Naive thymus-derived CD4-positive, alpha-beta T cell (primary cell): ENCODE results near the gene FBRSL1. TPM values are rescaled to one million over a fixed set of nuclear protein-coding genes. Genes with fewer than 3 reads are reported as not detected.

ENCODE experiments used
- ATAC-seq: fragments of 150-1000 bp; cut with Tn5 transposase; 2 replicates; pipeline ENCODE4 v1.10.0; 2021; ENCODE audit warnings: mild to moderate bottlenecking, moderate library complexity
- CTCF ChIA-PET: fragments of 350-600 bp; sonication (Branson Sonifier 250); formaldehyde crosslinking; loops from one replicate; lab custom pipeline; 2021; ENCODE audit warnings: antibody characterized with exemption; lab: Charles Lee
- POLR2A ChIA-PET: fragments of 350-600 bp; sonication (Branson Sonifier 250); formaldehyde crosslinking; loops from one replicate; lab custom pipeline; 2021; ENCODE audit warnings: antibody characterized with exemption, inconsistent platforms; lab: Charles Lee
- DNase-seq, 9 donors: peaks; one replicate each; pipeline versions ENCODE4 v3.0.0 to v3.0.0-alpha.2; 2020 to 2022; ENCODE audit warnings: mixed read lengths in 1 of 9
- H3K27ac ChIP-seq: one replicate; pipeline ENCODE4 v1.7.0; 2013; ENCODE audit warnings: mild to moderate bottlenecking, low read depth, low read length, moderate library complexity
- H3K27me3 ChIP-seq, 2 donors: one replicate each; pipeline ENCODE4 v1.7.0; 2013; ENCODE audit warnings: low read length in 2 of 2, mild to moderate bottlenecking in 2 of 2, moderate library complexity in 2 of 2; ENCODE audit not compliant: control insufficient read depth in 2 of 2, insufficient read depth in 2 of 2
- H3K36me3 ChIP-seq, 3 experiments: 1 replicate in 2 of 3; 2 replicates in 1 of 3; pipeline ENCODE4 v1.7.0; 2013; ENCODE audit warnings: low read length in 3 of 3, mild to moderate bottlenecking in 3 of 3, moderate library complexity in 1 of 3; ENCODE audit not compliant: insufficient read depth in 3 of 3, control insufficient read depth in 2 of 3
- H3K4me1 ChIP-seq, 2 donors: one replicate each; pipeline ENCODE4 v1.7.0; 2013; ENCODE audit warnings: low read length in 2 of 2, mild to moderate bottlenecking in 2 of 2, moderate library complexity in 1 of 2; ENCODE audit not compliant: control insufficient read depth in 2 of 2, insufficient read depth in 2 of 2
- H3K4me3 ChIP-seq: 2 replicates; pipeline ENCODE4 v1.7.0; 2013; ENCODE audit warnings: mild to moderate bottlenecking, low read length
- H3K9me3 ChIP-seq, 3 experiments: 1 replicate in 2 of 3; 2 replicates in 1 of 3; pipeline ENCODE4 v1.7.0; 2013; ENCODE audit warnings: low read length in 3 of 3; ENCODE audit not compliant: control insufficient read depth in 2 of 3
- H3K27ac Mint-ChIP-seq, 9 donors: one replicate each; pipeline ENCODE4 v1.8.0; 2020 to 2022; ENCODE audit warnings: mixed read lengths in 9 of 9, mild to moderate bottlenecking in 8 of 9, moderate library complexity in 5 of 9, inconsistent platforms in 2 of 9
- H3K27me3 Mint-ChIP-seq, 5 donors: one replicate each; pipeline ENCODE4 v1.8.0; 2021 to 2022; ENCODE audit warnings: mixed read lengths in 5 of 5, mild to moderate bottlenecking in 1 of 5
- H3K36me3 Mint-ChIP-seq, 5 donors: one replicate each; pipeline ENCODE4 v1.8.0; 2020 to 2022; ENCODE audit warnings: mixed read lengths in 5 of 5, mild to moderate bottlenecking in 3 of 5, inconsistent platforms in 1 of 5
- H3K4me1 Mint-ChIP-seq, 7 donors: one replicate each; pipeline ENCODE4 v1.8.0; 2020 to 2022; ENCODE audit warnings: mixed read lengths in 7 of 7, mild to moderate bottlenecking in 3 of 7, inconsistent platforms in 1 of 7
- H3K4me3 Mint-ChIP-seq, 10 donors: one replicate each; pipeline ENCODE4 v1.8.0; 2020 to 2022; ENCODE audit warnings: mild to moderate bottlenecking in 10 of 10, mixed read lengths in 10 of 10, moderate library complexity in 6 of 10, inconsistent platforms in 2 of 10
- H3K9me3 Mint-ChIP-seq, 11 donors: one replicate each; pipeline ENCODE4 v1.8.0; 2020 to 2022; ENCODE audit warnings: mixed read lengths in 11 of 11, mild to moderate bottlenecking in 4 of 11, inconsistent platforms in 1 of 11, moderate library complexity in 1 of 11
- intact Hi-C, 2 donors: fragments of 100-400 bp; cut with micrococcal nuclease; formaldehyde crosslinking; loops; one replicate each; pipeline ENCODE4 v1.15.1; 2023
- polyA plus RNA-seq, 2 donors: library from polyadenylated mRNA; unstranded; fragments of 300-500 nt; fragmentation: Illumina TruSeq; gene quantifications; one replicate each; pipeline ENCODE4 v1.2.3, GENCODE V29; 2021
- total RNA-seq, 6 experiments: library from RNA in 5 of 6; stranded (reverse) in 5 of 6; gene quantifications; 1 replicate in 5 of 6; 2 replicates in 1 of 6; pipeline ENCODE4 v1.2.3 and lab custom pipeline; 2021 to 2026

Gene FBRSL1
- total and polyA plus RNA-seq, 7 experiments from 2014 or later = 0.77 to 105 (median 90.9) TPM

DNA sequence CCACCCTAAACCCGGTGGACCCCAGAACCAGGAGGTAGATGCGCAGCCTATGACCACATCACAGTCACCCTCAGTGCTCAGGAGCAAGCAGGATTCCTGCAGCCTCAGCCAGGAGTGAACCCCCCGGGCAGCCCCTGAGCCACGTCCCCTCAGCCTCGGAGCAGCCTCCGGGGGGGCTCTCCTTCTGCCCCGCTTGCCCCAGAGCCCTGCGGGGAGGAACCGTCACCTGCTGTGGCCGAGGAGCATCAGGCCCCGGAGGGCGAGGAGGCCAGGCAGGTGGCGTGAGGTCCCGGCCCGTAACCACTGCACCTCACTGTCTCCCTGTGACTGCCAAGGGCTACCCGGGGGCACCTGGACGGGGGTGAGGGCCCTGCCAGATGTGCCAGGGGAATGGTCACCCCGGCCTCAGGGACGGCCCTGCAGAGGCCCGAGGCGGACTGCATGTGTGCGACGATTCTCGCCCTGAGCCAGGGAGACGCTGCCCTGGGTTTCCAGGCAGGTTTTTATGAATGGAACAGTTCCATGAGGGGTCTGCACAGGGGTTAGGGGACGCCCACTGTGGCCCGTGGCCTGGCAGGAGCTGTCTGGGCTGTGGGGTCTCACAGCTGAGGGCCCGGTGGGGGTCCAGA lies 58.6 kb downstream of the FBRSL1 start:
- Mint-ChIP-seq H3K36me3 (peaks cover 0 to 14% (median 4%) of the 10 kb centered on the region in 5 donors), H3K4me1 (peaks cover 0 to 8% (median 7%) of the 10 kb centered on the region in 7 donors), H3K9me3 (no peaks in the 10 kb centered on the region), H3K27ac (no peak overlapping the region), H3K4me3 (no peak overlapping the region), H3K27me3 (no peaks in the 10 kb centered on the region)
- H3K4me1 ChIP-seq = peaks cover 0 to 2% of the 10 kb centered on the region in 2 donors
- ATAC-seq (no peak), DNase-seq (no peak)
- POLR2A ChIA-PET = no interaction called here
- no peaks in the 10 kb centered on the region for H3K27me3 ChIP-seq
- no peaks in the 10 kb centered on the region for H3K9me3 ChIP-seq
- no peak overlapping the region for H3K4me3 ChIP-seq
- no peak overlapping the region for H3K27ac ChIP-seq
- CTCF ChIA-PET = no interaction called here
- peaks cover 0 to 44% (median 0%) of the 10 kb centered on the region in 3 experiments for H3K36me3 ChIP-seq
- intact Hi-C loops = no loop called here

DNA sequence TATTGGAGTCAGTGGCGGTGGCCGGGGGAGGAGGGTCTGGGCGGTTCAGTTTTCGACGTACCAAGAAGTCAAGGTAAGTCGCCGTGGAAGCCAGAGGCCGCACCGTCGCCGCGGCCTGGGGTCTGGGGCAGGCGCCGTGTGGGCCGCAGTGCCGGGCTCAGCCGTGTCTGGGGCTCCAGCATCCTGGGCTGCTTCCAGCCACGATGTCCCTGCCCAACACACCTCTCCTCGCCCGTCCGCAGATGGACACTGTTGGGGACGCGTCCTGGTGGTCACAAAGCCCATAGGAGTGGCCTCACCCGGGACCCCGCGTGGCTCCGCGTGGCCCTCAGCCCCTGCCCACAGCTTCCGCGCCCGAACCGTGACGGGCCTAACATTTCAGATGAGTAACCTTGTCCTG lies 59.1 kb downstream of the FBRSL1 start:
- H3K27me3 ChIP-seq = no peaks in the 10 kb centered on the region
- no peak overlapping the region for H3K27ac Mint-ChIP-seq

DNA sequence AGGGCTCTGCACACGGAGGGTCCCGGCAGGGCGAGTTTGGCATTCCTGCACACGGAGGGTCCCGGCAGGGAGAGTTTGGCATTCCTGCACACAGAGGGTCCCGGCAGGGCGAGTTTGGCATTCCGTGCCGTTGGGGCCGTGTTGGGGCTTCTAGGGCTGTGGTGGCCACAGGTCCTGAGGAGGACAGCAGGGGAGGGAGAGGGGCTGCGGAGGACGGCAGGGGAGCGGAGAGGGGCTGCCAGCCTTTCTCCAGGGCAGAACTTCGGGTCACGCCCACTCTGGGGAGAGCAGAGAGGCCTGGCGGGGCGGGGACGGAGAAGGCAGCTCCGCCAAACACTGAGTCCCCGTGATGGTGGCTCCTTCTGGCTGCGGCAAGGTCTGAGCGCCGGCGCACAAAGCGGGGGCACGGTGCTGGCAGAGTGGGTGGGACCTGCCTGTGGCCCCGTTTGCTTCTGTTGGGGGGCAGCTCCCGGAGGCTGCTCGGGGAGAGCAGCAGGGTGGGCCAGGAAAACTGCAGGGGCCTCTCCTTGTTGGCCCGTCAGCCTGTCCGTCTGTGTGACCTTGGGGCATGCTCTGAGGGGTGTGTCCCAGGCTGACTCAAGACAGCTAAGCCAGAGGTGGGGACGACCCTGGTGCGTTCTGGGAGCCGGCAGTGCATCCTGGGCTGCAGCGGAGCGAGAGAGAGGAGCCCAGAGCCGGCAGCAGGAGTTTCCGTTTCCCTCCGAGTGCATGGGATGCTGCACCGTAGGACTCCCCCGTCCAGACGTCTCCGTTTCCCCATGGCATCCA lies 60.3 kb downstream of the FBRSL1 start:
- Histone ChIP-seq H3K4me3 (no peak overlapping the region), H3K27me3 (no peaks in the 10 kb centered on the region), H3K9me3 (no peaks in the 10 kb centered on the region), H3K36me3 (peaks cover 0 to 51% (median 0%) of the 10 kb centered on the region in 3 experiments), H3K4me1 (no peaks in the 10 kb centered on the region), H3K27ac (no peak overlapping the region)
- Mint-ChIP-seq H3K36me3 (peaks cover 0 to 18% (median 4%) of the 10 kb centered on the region in 5 donors), H3K4me3 (no peak overlapping the region), H3K27ac (no peak overlapping the region), H3K4me1 (peaks cover 0 to 5% (median 0%) of the 10 kb centered on the region in 7 donors), H3K27me3 (no peaks in the 10 kb centered on the region), H3K9me3 (no peaks in the 10 kb centered on the region)
- ATAC-seq (no peak), DNase-seq (no peak)
- POLR2A ChIA-PET = no interaction called here
- intact Hi-C loops = no loop called here
- CTCF ChIA-PET = no interaction called here

More for the DNA sequence above, 59.1 kb downstream of the FBRSL1 start:
- no peak for ATAC-seq
- H3K4me3 Mint-ChIP-seq = no peak overlapping the region
- no peaks in the 10 kb centered on the region for H3K9me3 Mint-ChIP-seq
- H3K36me3 ChIP-seq = peaks cover 0 to 49% (median 0%) of the 10 kb centered on the region in 3 experiments
- intact Hi-C loops = no loop called here
- H3K4me1 Mint-ChIP-seq = peaks cover 0 to 8% (median 7%) of the 10 kb centered on the region in 7 donors
- no peak for DNase-seq
- H3K27ac ChIP-seq = no peak overlapping the region
- ChIA-PET POLR2A (no interaction called here), CTCF (no interaction called here)
- H3K4me3 ChIP-seq = no peak overlapping the region
- no peaks in the 10 kb centered on the region for H3K27me3 Mint-ChIP-seq
- H3K4me1 ChIP-seq = no peaks in the 10 kb centered on the region
- H3K36me3 Mint-ChIP-seq = peaks cover 0 to 18% (median 4%) of the 10 kb centered on the region in 5 donors
- H3K9me3 ChIP-seq = no peaks in the 10 kb centered on the region

DNA sequence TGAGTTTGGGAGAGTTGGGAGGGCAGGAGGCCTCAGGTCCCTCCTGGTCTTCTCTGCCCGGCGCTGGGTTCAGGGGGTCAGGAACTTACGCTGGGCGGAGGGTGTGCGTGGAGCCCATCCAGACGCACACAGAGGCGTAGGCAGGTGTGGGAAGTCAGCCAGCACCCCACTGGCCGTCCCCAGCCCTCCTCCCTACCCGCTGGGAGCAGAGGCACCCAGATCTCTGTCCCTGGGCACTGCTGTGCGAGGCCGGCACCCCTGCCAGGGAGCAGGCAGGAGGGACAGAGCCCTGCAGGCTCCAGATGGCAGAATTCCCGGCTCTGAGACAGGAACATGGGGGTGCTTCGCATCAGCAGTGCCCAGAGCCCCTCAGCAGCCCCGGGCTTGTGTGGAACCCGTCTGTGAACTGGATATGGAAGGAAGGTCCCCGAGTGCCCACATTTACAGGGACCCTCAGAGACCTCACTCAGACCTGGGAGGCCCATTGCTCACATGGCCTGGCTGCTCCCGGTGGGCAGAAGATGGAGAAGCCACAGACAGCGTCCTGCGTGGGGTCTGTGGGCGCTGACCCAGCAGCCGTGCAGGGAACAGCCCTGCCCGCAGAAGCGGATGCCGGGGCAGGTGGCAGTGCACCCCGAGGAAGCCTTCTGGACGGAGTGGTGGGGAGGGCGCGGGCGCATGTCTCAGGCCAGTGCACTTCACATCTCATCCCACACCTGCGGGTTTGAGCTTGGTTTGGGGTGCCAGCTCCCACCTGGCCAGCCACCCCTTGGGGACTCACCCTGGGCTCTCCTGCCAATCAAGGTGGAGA lies 61.1 kb downstream of the FBRSL1 start:
- Mint-ChIP-seq H3K4me3 (no peak overlapping the region), H3K9me3 (no peaks in the 10 kb centered on the region), H3K27ac (no peak overlapping the region), H3K27me3 (no peaks in the 10 kb centered on the region), H3K36me3 (peaks cover 0 to 18% (median 5%) of the 10 kb centered on the region in 5 donors), H3K4me1 (peaks cover 0 to 5% (median 0%) of the 10 kb centered on the region in 7 donors)
- DNase-seq = no peak
- intact Hi-C loops = no loop called here
- Histone ChIP-seq H3K4me3 (no peak overlapping the region), H3K27me3 (no peaks in the 10 kb centered on the region), H3K27ac (no peak overlapping the region), H3K4me1 (no peaks in the 10 kb centered on the region), H3K36me3 (peaks cover 0 to 51% (median 0%) of the 10 kb centered on the region in 3 experiments), H3K9me3 (no peaks in the 10 kb centered on the region)
- CTCF ChIA-PET = no interaction called here
- no peak for ATAC-seq
- POLR2A ChIA-PET = interaction anchor here (0.6 kb wide), 1 partner anchor 45 kb away, joined by 3 read pairs; no protein-coding TSS in a partner anchor

DNA sequence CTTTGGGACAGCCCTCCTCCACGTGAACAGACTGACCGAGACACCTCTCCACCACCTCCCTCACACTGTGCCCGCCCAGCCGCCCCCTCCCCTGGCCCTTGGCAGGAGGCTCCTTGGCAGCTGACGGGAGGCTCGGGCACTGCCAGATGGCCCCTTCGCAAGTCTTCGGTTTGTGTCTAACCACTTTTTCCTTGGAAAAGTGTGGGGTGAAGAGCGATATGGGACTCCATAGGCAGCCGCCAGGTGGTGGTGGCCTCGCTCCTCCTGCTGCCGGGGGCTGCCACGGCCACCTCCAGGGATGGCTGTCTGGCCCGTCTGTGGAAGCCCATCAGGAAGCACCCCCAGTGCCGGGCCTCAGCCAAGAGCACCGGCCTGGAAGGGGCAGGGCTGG lies 61.7 kb downstream of the FBRSL1 start:
- intact Hi-C loops = no loop called here
- no peak for DNase-seq
- H3K4me1 Mint-ChIP-seq = peaks cover 0 to 5% (median 0%) of the 10 kb centered on the region in 7 donors
- H3K27ac Mint-ChIP-seq = no peak overlapping the region
- H3K36me3 ChIP-seq = peaks cover 0 to 51% (median 0%) of the 10 kb centered on the region in 3 experiments
- H3K27ac ChIP-seq = no peak overlapping the region
- no peaks in the 10 kb centered on the region for H3K4me1 ChIP-seq
- POLR2A ChIA-PET = interaction anchor here (0.6 kb wide), 1 partner anchor 46 kb away, joined by 3 read pairs; no protein-coding TSS in a partner anchor
- peaks cover 0 to 18% (median 5%) of the 10 kb centered on the region in 5 donors for H3K36me3 Mint-ChIP-seq
- H3K9me3 Mint-ChIP-seq = no peaks in the 10 kb centered on the region
- H3K27me3 ChIP-seq = no peaks in the 10 kb centered on the region
- CTCF ChIA-PET = no interaction called here
- H3K4me3 ChIP-seq = no peak overlapping the region
- H3K9me3 ChIP-seq = no peaks in the 10 kb centered on the region
- no peak for ATAC-seq
- no peak overlapping the region for H3K4me3 Mint-ChIP-seq
- H3K27me3 Mint-ChIP-seq = no peaks in the 10 kb centered on the region

DNA sequence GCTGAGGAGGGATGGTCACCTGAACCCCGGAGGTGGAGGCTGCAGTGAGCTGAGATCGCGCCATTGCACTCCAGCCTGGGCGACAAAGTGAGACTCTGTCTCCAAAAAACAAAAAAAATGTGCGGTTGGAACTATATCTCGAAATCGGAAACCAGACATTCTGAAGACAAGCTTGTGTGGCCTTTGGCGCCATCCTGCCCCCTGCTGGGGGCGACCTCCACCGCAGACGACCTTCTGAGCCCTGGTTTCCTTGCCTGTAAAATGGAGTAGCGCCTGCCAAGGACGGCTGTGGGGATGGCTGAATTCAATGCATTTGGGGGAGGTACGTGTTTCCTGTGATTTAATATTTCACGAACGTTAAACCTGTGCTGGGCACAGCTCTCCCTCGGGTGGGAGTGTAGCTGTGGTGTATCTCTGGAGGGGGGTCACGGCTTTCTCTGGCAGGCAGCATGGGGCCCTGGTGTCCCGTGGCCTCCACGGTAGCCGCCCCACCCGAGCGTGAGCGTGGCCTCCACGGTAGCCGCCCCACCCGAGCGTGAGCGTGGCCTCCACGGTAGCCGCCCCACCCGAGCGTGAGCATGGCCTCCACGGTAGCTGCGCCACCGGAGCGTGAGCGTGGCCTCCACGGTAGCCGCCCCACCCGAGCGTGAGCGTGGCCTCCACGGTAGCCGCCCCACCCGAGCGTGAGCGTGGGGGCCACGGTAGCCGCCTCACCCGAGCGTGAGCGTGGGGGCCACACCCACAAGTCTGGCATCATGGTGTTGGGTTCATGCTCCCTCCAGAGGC lies 65.1 kb downstream of the FBRSL1 start:
- POLR2A ChIA-PET = no interaction called here
- H3K4me3 Mint-ChIP-seq = no peak overlapping the region
- peaks cover 0 to 19% (median 14%) of the 10 kb centered on the region in 7 donors for H3K4me1 Mint-ChIP-seq

More for the DNA sequence above, 65.1 kb downstream of the FBRSL1 start:
- H3K4me1 ChIP-seq = peaks cover 7 to 18% of the 10 kb centered on the region in 2 donors
- Mint-ChIP-seq H3K36me3 (peaks cover 0 to 22% (median 5%) of the 10 kb centered on the region in 5 donors), H3K27ac (no peak overlapping the region), H3K27me3 (peaks cover 0 to 15% (median 8%) of the 10 kb centered on the region in 5 donors), H3K9me3 (no peaks in the 10 kb centered on the region)
- intact Hi-C loops = no loop called here
- CTCF ChIA-PET = no interaction called here
- no peak overlapping the region for H3K27ac ChIP-seq
- ATAC-seq (no peak), DNase-seq (peak in 4 of 9 donors; percentile 28 to 52 (median 33))
- no peak overlapping the region for H3K4me3 ChIP-seq
- peaks cover 0 to 29% (median 0%) of the 10 kb centered on the region in 3 experiments for H3K36me3 ChIP-seq
- no peaks in the 10 kb centered on the region for H3K27me3 ChIP-seq
- no peaks in the 10 kb centered on the region for H3K9me3 ChIP-seq
